22Rv1 (cell line): ENCODE measurements around the gene NUP93.

Source experiments
- CTCF ChIP-seq: fragments of 450-650 bp; IDR thresholded peaks from 2 replicates; pipeline ENCODE4 v1.5.1; 2017; ENCODE audit warnings: mild to moderate bottlenecking
- ZFX ChIP-seq: fragments of 450-650 bp; IDR thresholded peaks from 2 replicates; pipeline ENCODE4 v1.6.1; 2017; ENCODE audit warnings: antibody characterized with exemption, borderline replicate concordance

GRCh38 chr16:56748191-56748590, 18.3 kb downstream of the NUP93 start:
- TF ChIP-seq CTCF (no peak), ZFX (no peak)
